GM19043 (cell line): Measurements from ENCODE around the gene PLBD2.
A peak's percentile ranks its signal among the peaks of the same experiment; 100 is the strongest.

Source experiments
- ATAC-seq: cut with Tn5 transposase; IDR thresholded peaks from one replicate; pipeline ENCODE4 v1.9.1; 2021; ENCODE audit warnings: low read depth; ENCODE audit not compliant: unreplicated experiment

Gene PLBD2

DNA sequence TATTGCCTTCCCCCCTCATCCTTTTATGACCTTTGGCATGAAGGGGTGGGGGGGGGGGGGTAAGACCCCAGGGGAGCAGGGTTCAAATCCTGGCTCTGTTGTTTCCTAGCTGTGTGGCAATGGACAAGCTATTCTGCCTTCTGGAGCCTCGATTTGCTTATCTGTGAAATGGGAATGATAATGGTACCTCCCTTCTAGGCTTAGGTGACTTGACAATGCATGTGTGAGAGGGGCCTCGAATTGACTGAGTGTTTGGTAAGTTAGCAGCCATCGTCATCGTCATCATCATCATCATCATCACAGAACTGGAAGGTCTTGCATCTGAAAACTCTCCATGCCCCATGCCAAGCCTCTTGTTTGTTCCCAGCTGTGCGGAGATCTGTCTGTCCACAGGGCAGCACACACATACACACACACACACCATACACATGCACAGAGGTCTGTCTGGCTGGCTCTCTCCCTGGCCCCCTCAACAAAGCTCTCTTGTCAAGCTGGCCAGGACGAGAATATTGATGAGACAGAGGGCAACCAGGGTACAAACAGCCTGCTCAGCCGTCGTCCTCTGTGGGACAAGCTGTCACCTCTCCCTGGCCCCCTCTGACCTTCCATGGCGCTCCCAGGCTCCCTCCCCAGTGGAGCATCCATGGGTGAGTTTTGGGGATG lies 51.2 kb downstream of the PLBD2 start:
- ATAC-seq = no peak

DNA sequence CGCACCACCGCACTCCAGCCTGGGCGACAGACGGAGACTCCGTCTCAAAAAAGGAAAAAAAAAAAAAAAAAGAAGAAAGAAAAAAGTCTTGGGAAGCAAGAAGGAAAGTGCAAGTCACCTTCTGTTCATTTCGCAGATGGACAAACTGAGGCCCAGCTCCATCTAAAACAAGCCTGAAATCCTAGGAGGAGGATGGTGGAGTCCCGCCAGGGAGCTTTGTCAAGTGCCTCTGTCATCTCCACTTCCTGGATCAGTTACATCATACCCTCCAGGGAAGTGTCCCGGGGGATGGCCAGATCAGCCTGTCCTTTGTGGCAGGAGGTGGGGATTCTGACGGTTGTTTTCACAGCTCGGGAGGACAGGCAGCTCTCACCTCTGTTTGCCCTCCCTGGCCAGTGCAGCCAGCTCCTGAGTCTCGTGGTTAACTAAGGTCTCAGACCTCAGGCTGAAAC lies 55.1 kb downstream of the PLBD2 start:
- no peak for ATAC-seq

DNA sequence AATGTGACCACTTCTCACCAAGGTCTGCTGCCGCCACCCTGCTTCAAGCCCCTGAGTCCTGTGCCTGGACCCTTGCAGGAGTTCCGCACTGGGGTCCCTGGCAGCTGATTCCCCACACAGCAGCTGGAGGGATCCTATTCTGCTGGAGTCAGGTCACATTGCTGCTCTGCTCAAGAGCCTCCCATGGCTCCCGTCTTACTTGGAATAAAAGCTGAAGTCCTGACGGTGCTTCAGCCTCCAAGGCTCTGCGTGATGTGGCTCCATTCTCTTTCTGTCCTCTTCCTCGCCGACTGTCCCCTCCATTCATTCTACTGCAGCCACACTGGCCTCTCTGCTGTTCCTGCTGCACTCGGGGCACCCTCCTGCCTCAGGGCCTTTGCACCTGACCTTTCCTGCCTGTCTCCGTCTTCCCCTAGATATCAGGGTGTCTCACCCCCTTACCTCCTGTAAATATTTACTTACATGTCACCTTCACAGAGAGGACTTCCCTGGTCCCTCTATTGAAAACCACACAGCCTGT lies 56.2 kb downstream of the PLBD2 start:
- no peak for ATAC-seq

DNA sequence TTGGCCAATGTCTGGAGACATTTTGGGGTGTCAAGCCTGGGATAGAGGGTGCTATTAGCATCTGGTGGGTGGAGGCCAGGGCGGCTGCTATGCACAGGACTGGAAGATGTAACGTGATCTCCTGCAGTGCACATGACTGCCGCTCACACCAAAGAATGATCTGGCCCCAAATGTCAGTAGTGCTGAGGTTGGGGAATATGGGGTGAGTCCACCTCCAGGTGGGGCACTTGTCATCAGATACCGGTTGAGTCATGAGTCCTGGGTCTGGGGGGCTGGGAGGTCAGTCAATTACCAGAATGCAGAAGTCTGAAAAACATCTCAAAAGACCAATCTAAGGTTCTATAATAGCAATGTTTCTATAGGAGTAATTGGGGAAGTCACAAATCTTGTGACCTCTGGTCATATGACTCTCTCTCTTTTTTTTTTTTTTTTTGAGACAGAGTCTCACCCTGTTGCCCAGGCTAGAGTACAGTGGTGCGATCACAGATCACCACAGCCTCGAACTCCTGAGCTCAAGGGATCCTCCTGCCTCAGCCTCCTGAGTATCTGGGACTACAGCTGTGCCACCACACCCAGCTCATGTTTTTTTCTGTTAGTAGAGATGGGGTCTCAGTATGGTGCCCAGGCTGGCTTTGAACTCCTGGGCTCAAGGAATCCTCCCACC lies 57.8 kb downstream of the PLBD2 start:
- no peak for ATAC-seq

DNA sequence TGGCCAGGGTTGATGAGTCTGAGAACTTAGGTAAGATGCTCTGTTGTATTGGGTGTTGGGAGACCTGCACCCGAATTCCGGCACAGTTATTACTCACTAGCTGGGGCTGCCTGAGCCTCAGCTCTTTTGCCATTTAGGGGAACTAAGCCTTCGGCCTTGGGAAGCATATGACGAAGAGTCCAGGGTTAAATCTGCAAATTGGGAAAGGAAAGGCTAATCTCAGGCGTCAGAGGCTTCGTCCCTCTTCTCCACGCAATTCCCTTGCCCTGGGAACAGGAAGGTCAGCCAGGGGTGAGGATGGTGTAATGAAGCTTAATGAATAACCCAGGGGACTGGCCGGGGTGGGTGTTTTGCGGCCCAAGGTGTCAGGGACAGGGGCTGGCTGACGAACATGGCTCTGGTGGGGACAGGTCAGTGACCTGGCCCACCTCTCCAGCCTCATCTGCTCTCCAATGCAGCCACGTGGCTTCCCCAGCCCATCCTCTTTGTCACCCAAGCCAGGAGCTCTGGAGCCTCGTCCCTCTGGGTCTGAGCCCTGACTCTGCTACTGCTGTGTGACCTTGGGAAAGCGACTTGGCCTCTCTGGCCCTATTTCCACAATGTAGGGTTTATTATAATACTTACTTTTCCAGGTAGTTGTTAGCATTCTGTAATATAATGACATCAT lies 60.0 kb downstream of the PLBD2 start:
- no peak for ATAC-seq

DNA sequence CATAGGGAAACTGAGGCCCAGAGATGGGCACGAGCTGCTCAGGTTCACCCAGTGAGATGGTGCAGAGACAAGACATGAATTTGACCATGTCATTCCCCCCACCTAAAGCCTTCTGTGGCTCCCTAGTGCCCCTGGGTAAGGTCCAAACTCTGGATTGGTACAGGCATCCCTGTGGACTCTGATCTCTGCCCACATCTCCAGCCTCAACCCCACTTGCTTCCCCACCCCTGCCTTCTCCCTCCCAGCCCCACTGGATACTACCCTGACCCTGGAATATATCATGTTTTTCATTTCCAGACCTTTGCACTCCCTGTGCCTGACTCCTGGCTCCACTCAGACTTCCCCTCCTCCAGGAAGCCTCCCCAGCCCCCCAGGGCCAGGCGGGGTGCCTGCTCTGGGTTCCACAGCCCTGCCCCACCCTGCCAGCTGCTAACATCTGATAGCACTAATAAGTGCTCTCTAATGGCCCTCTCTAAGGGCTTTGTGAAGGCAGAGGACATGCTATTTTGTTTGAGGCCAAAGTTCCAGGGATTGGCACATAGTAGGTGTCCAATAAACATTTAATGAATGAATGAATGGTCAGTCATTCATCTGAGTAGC lies 62.7 kb downstream of the PLBD2 start:
- no peak for ATAC-seq

DNA sequence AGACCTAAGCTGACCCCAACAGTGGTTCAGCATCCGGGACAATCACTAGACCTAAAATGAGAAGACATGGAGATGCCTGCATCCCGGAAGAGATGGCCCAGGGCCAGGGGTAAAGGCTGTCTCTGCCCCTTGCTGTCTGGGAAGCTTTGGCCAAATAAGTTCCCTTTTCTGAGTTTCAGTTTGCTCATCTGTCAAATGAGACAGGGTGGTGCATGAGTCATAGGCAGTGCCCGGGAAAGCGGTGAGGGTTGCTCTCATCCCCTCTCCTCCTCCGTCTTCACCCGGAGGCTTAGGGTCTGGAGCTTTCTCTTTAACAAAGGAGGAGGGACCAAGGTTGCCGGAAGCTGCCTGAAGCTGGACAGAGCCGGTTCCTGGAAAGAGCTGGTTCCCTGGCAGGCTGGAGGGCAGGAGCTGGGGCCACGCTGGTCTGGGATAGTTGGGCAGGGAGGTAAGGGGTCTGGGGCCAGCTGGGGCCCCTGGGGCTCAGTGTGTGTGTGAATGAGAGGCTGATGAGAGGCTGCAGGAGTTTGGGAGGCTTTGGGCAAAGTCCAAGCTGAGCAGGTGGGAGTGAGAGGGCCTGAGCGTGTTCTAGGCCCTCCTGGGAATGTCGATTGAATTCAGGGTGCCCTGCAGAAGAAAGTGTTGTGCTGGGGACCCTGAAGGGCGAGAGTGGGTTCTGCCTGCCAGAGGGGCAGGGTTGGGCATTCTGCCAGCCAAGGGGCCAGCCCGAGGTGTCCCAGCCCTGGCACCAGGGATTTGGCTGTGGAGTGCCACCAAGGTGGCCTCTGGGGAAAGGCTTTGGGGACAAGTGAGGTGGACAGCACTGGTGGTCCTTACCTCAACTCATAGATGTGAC lies 63.9 kb downstream of the PLBD2 start, which contains the start of gene SDSL:
Gene SDSL (plus strand): TSS at position 351 of the 856 bp plus-strand sequence. CDS start 5,603 bp downstream, outside the sequence.
- peak; percentile 94 for ATAC-seq

DNA sequence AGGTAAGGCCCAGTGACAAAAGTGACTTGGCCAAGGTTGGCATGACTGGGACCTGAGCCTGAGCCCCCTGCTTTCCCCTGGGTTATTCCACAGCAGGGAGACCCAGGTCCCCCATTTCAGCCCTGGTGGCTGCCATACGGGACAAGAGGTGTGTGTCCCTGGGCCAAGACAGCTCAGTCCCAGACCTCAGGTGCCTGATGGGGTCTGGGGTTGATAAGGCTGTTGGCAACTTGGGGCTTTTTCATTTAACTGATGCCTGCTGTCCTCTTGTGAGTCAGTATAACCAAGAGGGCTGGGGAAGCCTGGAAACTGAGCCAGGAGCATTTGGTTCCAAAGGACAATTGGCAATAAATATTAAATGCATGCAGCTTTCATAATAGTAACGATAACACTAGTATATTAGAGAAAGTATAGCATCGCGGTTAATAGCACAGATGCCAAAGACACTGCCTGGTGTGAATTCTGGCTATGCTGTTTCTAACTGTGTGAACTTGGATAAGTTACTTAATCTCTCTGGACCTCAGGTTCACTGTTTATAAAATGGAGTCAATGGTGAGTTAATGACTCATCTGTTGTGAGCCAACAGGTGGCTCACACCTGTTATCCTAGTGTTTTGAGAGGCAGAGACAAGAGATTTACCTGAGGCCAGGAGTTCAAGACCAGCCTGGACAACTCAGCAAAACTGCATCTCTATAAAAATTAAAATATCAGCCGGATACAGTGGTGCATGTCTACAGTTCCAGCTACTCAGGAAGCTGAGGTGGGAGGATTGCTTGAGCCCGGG lies 64.7 kb downstream of the PLBD2 start:
- ATAC-seq = no peak

DNA sequence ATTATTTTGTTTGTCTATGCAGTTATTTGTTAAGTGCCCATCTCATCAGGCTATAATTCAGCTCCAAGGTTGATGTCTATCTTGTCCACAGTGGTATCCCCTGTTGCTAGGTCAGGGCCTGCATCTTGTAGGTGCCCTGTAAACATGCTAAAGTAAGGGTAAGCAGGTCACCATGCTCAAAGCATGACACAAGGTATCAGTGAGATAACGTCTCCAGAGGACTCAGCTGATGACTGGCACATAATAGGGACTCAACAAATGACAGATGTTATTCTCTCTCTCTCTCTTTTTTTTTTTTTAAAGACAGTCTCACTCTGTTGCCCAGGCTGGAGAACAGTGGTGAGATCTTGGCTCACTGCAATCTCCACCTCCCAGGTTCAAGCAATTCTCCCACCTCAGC lies 66.1 kb downstream of the PLBD2 start:
- ATAC-seq = no peak

DNA sequence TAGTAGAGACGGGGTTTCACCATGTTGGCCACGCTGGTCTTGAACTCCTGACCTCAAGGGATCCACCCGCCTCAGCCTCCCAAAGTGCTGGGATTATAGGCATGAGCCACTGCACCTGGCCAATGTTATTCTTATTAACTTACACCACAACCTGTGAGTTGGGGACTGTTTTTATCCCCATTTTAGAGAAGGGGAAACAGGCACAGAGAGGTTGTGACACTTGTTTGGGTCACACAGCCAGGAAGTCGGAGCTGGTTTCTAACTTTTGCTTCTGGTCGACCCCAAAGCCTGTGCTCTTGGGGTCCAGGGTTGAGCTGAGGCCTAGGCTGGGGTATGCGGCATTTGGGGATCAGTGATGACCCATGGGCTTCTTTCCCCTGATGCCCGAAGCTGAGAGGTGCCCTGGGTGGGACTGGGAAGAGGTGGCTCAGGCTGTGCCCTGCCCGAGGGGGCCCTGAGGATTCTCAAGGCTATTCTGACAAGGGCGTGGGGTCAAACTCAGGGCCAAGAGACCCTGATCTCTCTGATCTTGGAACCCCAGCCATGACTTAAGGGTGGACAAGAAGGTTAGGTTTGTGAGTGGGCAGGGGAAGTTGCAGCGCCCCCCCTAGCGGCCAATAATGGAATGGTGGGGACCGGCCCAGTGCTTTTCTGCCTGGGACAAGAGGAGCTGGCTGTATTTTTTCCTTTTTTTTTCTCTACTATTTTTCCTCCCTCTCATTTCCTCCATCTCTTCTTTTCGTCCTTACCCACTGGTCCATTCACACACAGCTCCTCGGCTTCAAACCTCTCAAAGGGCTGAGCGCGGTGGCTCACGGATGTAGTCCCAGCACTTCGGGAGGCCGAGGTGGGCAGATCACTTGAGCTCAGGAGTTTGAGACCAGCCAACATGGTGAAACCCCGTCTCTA lies 66.8 kb downstream of the PLBD2 start:
- no peak for ATAC-seq

DNA sequence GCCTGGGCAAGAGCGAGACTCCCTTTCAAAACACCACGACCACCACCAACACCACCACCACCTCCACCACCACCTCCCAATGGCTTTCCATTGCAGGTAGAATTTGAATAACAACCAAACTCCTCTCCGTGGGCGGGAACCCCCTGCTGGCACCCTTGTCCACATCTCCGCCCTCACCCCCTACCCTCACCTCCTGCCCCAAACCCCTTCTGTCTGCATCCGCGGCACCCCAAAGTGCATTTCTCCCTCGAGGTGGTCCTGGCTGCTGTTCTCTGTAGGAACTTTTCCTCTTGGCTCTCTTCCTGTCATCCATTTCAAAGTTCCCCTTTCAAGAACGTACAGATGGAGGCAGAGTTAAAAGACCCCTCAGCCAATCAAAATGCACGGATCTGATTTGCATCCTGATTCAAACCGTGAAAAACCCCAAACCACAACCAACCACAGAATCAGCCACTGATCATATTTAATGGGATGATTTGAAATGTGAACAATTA lies 67.6 kb downstream of the PLBD2 start:
- no peak for ATAC-seq

DNA sequence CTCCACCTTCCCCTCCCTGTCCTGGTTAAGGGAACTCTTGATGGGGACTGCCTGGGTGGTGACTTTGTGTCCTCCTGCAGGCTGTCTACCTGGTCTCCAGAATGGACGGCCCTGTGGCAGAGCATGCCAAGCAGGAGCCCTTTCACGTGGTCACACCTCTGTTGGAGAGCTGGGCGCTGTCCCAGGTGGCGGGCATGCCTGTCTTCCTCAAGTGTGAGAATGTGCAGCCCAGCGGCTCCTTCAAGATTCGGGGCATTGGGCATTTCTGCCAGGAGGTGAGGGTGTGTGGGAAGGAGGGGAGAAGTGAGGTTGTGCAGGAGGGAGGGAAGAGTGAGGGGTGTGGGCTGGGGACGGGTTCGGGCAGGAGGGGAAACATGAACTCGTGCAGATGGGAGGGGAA lies 69.5 kb downstream of the PLBD2 start:
- ATAC-seq = no peak

DNA sequence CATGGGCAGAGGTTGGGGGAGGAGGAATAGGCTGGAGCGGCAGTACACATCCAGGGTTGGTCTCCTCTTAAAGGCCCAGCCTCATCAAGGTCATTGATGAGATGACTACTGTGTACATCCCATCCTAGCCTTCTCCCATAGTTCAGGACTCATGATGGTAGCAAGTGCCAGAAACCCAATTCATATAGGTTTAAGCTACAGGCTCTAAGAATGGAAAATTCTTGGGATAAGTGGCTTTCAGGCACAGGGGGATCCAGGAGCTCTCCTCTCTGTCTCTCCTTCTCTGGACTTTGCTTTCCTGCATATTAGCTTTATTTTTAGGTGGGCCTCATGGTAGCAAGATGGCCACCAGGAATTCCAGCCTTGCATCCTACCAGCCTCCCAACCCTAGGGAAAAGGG lies 70.1 kb downstream of the PLBD2 start:
- no peak for ATAC-seq

DNA sequence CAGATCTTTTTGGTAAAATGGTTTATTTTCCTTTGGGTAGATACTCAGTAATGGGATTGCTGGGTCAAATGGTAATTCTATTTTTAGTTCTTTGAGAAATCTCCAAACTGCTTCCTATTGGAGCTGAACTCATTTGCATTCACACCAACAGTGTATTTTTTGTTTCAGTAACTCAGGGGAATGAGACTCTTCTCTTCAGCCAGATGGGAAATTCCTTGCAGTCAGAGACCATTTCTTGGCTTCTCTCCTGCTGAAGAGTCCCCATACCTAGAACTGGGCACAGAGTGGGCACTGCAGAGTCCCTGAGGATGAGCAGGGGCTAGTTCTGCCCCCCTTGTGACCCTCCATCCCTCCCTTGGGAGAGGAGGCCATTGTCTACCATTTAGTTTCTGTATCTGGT lies 74.6 kb downstream of the PLBD2 start:
- no peak for ATAC-seq

DNA sequence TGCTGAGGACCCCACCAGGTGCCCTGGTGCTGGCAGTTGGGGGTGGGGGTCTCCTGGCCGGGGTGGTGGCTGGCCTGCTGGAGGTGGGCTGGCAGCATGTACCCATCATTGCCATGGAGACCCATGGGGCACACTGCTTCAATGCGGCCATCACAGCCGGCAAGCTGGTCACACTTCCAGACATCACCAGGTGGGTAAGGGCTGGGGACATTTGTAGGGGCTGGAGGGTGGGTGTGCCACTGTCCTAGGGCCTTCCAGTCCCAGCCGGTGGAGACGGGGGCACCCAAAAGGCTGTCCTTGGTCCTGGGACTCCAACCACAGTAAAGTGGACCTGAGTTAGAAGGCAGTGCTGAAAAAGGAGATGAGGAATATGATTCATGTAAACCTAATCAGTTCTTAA lies 77.0 kb downstream of the PLBD2 start:
- no peak for ATAC-seq

DNA sequence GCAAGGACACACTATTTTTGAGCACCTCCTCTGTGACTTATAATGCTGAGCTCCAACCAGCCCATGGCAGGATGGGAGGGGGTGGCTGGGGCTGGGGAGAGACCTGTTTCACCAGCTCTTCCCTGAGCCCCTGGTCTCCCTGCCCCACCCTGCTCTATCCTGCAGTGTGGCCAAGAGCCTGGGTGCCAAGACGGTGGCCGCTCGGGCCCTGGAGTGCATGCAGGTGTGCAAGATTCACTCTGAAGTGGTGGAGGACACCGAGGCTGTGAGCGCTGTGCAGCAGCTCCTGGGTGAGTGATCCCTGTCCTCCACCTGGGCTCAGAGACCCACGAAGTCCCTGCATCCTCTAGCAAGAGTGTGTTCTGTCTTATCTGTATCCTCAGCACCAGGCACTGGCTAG lies 78.2 kb downstream of the PLBD2 start:
- ATAC-seq = no peak

DNA sequence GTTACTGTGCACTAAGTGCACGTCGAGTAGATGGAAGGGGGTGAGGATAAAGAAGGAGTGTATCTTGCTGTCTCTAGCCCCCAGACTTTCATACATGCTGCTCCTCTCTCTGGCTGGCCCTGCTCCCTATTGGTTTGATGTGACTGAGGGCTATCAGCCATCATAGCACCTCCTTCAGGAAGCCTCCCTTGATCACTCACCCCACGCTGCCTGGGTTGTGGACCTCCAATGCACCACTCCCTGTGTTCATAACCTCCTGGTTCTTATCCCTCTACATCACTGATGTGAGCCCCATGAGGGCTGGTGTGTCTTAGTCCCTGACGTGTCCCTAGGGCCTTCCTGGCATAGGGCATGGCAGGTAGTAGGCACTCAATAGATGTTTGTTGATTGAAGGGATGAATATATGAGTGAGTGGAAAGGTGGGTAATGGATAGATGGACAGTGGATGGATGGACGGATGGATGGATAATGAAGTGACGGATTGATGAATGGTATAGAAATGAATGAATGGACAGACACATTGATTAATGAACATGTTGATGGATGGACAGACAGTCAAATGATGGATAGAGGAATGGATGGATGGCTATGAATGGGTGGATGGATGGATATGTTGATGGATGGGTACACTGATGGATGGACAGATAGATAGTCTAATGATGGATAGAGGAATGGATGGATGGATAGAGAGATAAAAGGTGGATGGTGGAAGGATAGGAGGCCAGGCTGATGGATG lies 78.8 kb downstream of the PLBD2 start:
- ATAC-seq = no peak

DNA sequence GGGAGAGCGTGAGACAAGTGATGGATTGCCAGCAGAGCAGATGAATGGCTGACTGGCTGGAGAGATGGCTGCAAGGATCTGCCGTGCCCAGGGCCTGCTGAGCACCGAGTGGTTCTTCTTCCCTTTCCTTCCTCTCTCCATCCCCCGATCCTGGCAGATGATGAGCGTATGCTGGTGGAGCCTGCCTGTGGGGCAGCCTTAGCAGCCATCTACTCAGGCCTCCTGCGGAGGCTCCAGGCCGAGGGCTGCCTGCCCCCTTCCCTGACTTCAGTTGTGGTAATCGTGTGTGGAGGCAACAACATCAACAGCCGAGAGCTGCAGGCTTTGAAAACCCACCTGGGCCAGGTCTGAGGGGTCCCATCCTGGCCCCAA lies 79.3 kb downstream of the PLBD2 start:
- ATAC-seq = no peak
